ENCODE data around the gene SPHK2.

Gene SPHK2

GRCh38 chr19:48600679-48601417 lies 18.5 kb upstream of the SPHK2 start:
- H3K27ac ChIP-seq (ENCODE audit: low read length) = no peak overlapping the region
- no peak for TF ChIP-seq EZH2phosphoT487 (IDR thresholded peaks at IDR 0.05; ENCODE audit: low read depth)
- TF ChIP-seq, protein P1, sequence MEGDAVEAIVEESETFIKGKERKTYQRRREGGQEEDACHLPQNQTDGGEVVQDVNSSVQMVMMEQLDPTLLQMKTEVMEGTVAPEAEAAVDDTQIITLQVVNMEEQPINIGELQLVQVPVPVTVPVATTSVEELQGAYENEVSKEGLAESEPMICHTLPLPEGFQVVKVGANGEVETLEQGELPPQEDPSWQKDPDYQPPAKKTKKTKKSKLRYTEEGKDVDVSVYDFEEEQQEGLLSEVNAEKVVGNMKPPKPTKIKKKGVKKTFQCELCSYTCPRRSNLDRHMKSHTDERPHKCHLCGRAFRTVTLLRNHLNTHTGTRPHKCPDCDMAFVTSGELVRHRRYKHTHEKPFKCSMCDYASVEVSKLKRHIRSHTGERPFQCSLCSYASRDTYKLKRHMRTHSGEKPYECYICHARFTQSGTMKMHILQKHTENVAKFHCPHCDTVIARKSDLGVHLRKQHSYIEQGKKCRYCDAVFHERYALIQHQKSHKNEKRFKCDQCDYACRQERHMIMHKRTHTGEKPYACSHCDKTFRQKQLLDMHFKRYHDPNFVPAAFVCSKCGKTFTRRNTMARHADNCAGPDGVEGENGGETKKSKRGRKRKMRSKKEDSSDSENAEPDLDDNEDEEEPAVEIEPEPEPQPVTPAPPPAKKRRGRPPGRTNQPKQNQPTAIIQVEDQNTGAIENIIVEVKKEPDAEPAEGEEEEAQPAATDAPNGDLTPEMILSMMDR (IDR thresholded peaks at IDR 0.05; ENCODE audit: low read depth, low read length) = no peak
- no peaks in the 10 kb centered on the region for H3K36me3 ChIP-seq (replicated peaks; ENCODE audit: low read depth, low read length)
- H3K79me2 ChIP-seq (ENCODE audit: low read length) = no peaks in the 10 kb centered on the region
- H2AFZ ChIP-seq (ENCODE audit: low read depth, low read length) = no peak overlapping the region
- no peak overlapping the region for H3K4me3 ChIP-seq (ENCODE audit: low read length)
- no peak overlapping the region for H3K9ac ChIP-seq (ENCODE audit: low read length)
- H3K9me3 ChIP-seq (ENCODE audit: insufficient read depth, low read length) = no peaks in the 10 kb centered on the region
- no peak overlapping the region for H3K4me2 ChIP-seq (ENCODE audit: low read length)
- no peaks in the 10 kb centered on the region for H4K20me1 ChIP-seq (ENCODE audit: insufficient read depth, low read length)
- peaks cover 7% of the 10 kb centered on the region for H3K4me1 ChIP-seq (ENCODE audit: low read length)
- H3K27me3 ChIP-seq (ENCODE audit: low read depth, low read length) = no peaks in the 10 kb centered on the region

DNA sequence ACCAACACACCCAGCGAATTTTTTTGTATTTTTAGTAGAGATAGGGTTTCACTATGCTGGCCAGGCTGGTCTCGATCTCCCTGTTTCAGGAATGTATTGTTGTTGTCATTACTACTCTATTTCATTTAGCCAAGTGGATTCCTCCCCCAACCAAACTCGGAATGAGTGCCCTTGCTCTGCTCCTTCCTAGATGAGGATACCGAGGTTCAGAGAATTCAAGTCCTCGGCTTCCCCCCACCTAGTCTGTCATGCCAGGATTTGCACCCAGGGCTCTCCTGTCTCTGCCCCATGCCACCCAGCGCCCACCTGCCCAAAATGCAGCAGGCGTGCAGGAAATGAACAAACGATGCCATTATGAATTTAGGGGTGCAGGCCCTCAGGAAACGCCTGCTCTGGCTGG lies 16.3 kb upstream of the SPHK2 start:
- Histone ChIP-seq H3K27ac (ENCODE audit: low read length) (no peak overlapping the region), H4K20me1 (ENCODE audit: insufficient read depth, low read length) (no peaks in the 10 kb centered on the region), H3K27me3 (ENCODE audit: low read depth, low read length) (no peaks in the 10 kb centered on the region), H3K4me1 (ENCODE audit: low read length) (no peaks in the 10 kb centered on the region), H3K9me3 (ENCODE audit: insufficient read depth, low read length) (no peaks in the 10 kb centered on the region), H3K9ac (ENCODE audit: low read length) (no peak overlapping the region), H3K79me2 (ENCODE audit: low read length) (no peaks in the 10 kb centered on the region), H3K36me3 (replicated peaks; ENCODE audit: low read depth, low read length) (no peaks in the 10 kb centered on the region), H2AFZ (ENCODE audit: low read depth, low read length) (no peak overlapping the region), H3K4me3 (ENCODE audit: low read length) (no peak overlapping the region), H3K4me2 (ENCODE audit: low read length) (no peak overlapping the region)
- no peak for TF ChIP-seq EZH2phosphoT487 (IDR thresholded peaks at IDR 0.05; ENCODE audit: low read depth)
- TF ChIP-seq, protein P1 (IDR thresholded peaks at IDR 0.05; ENCODE audit: low read depth, low read length) = no peak

- Histone ChIP-seq H3K9ac (ENCODE audit: low read length) (no peak overlapping the region), H3K79me2 (ENCODE audit: low read length) (no peaks in the 10 kb centered on the region), H3K36me3 (replicated peaks; ENCODE audit: low read depth, low read length) (no peaks in the 10 kb centered on the region), H3K4me1 (ENCODE audit: low read length) (peaks cover 2% of the 10 kb centered on the region), H3K9me3 (ENCODE audit: insufficient read depth, low read length) (no peaks in the 10 kb centered on the region), H2AFZ (ENCODE audit: low read depth, low read length) (no peak overlapping the region), H4K20me1 (ENCODE audit: insufficient read depth, low read length) (no peaks in the 10 kb centered on the region), H3K27me3 (ENCODE audit: low read depth, low read length) (no peaks in the 10 kb centered on the region), H3K4me3 (ENCODE audit: low read length) (no peak overlapping the region), H3K27ac (ENCODE audit: low read length) (no peak overlapping the region), H3K4me2 (ENCODE audit: low read length) (no peak overlapping the region)
- TF ChIP-seq, protein P1 (IDR thresholded peaks at IDR 0.05; ENCODE audit: low read depth, low read length) = no peak
- no peak for TF ChIP-seq EZH2phosphoT487 (IDR thresholded peaks at IDR 0.05; ENCODE audit: low read depth)
These were observed 15.9 kb upstream of the SPHK2 start for GRCh38 chr19:48603449-48603848.

DNA sequence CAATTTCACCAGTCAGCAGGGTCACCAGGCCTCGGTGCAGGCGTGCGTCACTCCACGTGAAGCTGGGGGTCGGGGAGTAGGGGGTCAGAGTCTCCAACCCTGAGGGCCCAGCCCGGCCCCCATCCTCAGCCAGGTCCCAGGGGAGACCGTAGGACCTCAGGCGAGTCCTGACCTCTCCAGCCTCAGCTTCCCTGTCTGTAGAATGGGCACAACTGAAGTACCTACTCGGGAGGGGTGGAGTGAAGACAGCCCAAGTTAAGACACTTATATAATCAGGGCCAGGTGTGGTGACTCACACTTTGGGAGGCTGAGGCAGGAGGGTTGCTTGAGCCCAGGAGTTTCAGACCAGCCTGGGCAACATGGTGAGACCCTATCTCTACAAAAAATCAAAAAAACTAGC lies 15.5 kb upstream of the SPHK2 start:
- Histone ChIP-seq H3K27ac (ENCODE audit: low read length) (no peak overlapping the region), H3K27me3 (ENCODE audit: low read depth, low read length) (no peaks in the 10 kb centered on the region), H3K79me2 (ENCODE audit: low read length) (no peaks in the 10 kb centered on the region), H3K9ac (ENCODE audit: low read length) (no peak overlapping the region), H3K9me3 (ENCODE audit: insufficient read depth, low read length) (no peaks in the 10 kb centered on the region), H3K4me2 (ENCODE audit: low read length) (no peak overlapping the region), H4K20me1 (ENCODE audit: insufficient read depth, low read length) (no peaks in the 10 kb centered on the region), H3K4me3 (ENCODE audit: low read length) (no peak overlapping the region), H2AFZ (ENCODE audit: low read depth, low read length) (no peak overlapping the region), H3K36me3 (replicated peaks; ENCODE audit: low read depth, low read length) (no peaks in the 10 kb centered on the region), H3K4me1 (ENCODE audit: low read length) (peaks cover 6% of the 10 kb centered on the region)
- no peak for TF ChIP-seq EZH2phosphoT487 (IDR thresholded peaks at IDR 0.05; ENCODE audit: low read depth)
- TF ChIP-seq, protein P1 (IDR thresholded peaks at IDR 0.05; ENCODE audit: low read depth, low read length) = no peak
